CD4-positive, alpha-beta memory T cell (primary cell): ENCODE measurements around the gene CHL1. TPM values are rescaled to one million over a fixed set of nuclear protein-coding genes. Genes with fewer than 3 reads are reported as not detected.
"Not testable (repeated sequence)": the region's sequence is repeated elsewhere in the genome, so short reads cannot be mapped to it uniquely, and the experiment has no call there.

ENCODE experiments used
- CTCF ChIA-PET: fragments of 350-600 bp; sonication (Branson Sonifier 250); formaldehyde crosslinking; loops from one replicate; lab custom pipeline; 2021; ENCODE audit warnings: inconsistent platforms; ENCODE audit not compliant: partially characterized antibody; lab: Charles Lee
- POLR2A ChIA-PET: fragments of 350-600 bp; sonication (Branson Sonifier 250); formaldehyde crosslinking; loops from one replicate; lab custom pipeline; 2021; ENCODE audit not compliant: partially characterized antibody; lab: Charles Lee
- DNase-seq, 5 donors: peaks; one replicate each; pipeline versions ENCODE4 v3.0.0 to v3.0.0-alpha.2; 2020 to 2022; ENCODE audit warnings: mixed read lengths in 1 of 5
- H3K27ac ChIP-seq: one replicate; pipeline ENCODE4 v1.7.0; 2013; ENCODE audit warnings: low read depth, low read length
- H3K27me3 ChIP-seq: 2 replicates; pipeline ENCODE4 v1.7.0; 2013; ENCODE audit warnings: mild to moderate bottlenecking, low read length, moderate library complexity; ENCODE audit not compliant: insufficient read depth
- H3K36me3 ChIP-seq: 2 replicates; pipeline ENCODE4 v1.7.0; 2013; ENCODE audit warnings: mild to moderate bottlenecking, low read length, moderate library complexity; ENCODE audit not compliant: insufficient read depth
- H3K4me1 ChIP-seq: 2 replicates; pipeline ENCODE4 v1.7.0; 2013; ENCODE audit warnings: mild to moderate bottlenecking, low read length, moderate library complexity; ENCODE audit not compliant: insufficient read depth
- H3K4me3 ChIP-seq, 2 donors: one replicate each; pipeline ENCODE4 v1.7.0; 2013; ENCODE audit warnings: low read length in 2 of 2, mild to moderate bottlenecking in 1 of 2
- H3K9me3 ChIP-seq, 2 donors: one replicate each; pipeline ENCODE4 v1.7.0; 2013; ENCODE audit warnings: low read length in 2 of 2, control low read depth in 1 of 2; ENCODE audit not compliant: control insufficient read depth in 1 of 2
- H3K27ac Mint-ChIP-seq, 7 donors: one replicate each; pipeline ENCODE4 v1.8.0; 2020 to 2021; ENCODE audit warnings: mixed read lengths in 7 of 7, mild to moderate bottlenecking in 6 of 7, inconsistent platforms in 3 of 7, moderate library complexity in 3 of 7
- H3K27me3 Mint-ChIP-seq, 2 donors: one replicate each; pipeline ENCODE4 v1.8.0; 2020 to 2021; ENCODE audit warnings: mixed read lengths in 2 of 2
- H3K36me3 Mint-ChIP-seq, 2 donors: one replicate each; pipeline ENCODE4 v1.8.0; 2020 to 2021; ENCODE audit warnings: mixed read lengths in 2 of 2, inconsistent platforms in 1 of 2, mild to moderate bottlenecking in 1 of 2
- H3K4me1 Mint-ChIP-seq, 4 donors: one replicate each; pipeline ENCODE4 v1.8.0; 2020 to 2021; ENCODE audit warnings: mixed read lengths in 4 of 4, mild to moderate bottlenecking in 1 of 4
- H3K4me3 Mint-ChIP-seq, 8 donors: one replicate each; pipeline ENCODE4 v1.8.0; 2020 to 2021; ENCODE audit warnings: mixed read lengths in 8 of 8, mild to moderate bottlenecking in 7 of 8, moderate library complexity in 6 of 8, inconsistent platforms in 3 of 8
- H3K9me3 Mint-ChIP-seq, 8 donors: one replicate each; pipeline ENCODE4 v1.8.0; 2020 to 2021; ENCODE audit warnings: mixed read lengths in 8 of 8, mild to moderate bottlenecking in 5 of 8, inconsistent platforms in 3 of 8, moderate library complexity in 1 of 8
- intact Hi-C: fragments of 100-400 bp; cut with micrococcal nuclease; formaldehyde crosslinking; loops from one replicate; pipeline ENCODE4 v1.15.1; 2023
- polyA plus RNA-seq, 2 donors: library from polyadenylated mRNA; unstranded; fragments of 300-500 nt; fragmentation: Illumina TruSeq; gene quantifications; one replicate each; pipeline ENCODE4 v1.2.3, GENCODE V29; 2021
- total RNA-seq, 2 experiments: library from RNA; stranded (reverse); gene quantifications; one replicate each; pipeline ENCODE4 v1.2.3, GENCODE V29; 2021

CHL1 gene
- total and polyA plus RNA-seq, 4 experiments from 2014 or later: not detected

GRCh38 chr3:355622-356021 lies 159.1 kb downstream of the CHL1 start:
- peaks cover 0 to 4% of the 10 kb centered on the region in 2 donors for H3K27me3 Mint-ChIP-seq
- H3K4me3 Mint-ChIP-seq: no peak overlapping the region
- H3K9me3 Mint-ChIP-seq: peaks cover 0 to 4% (median 0%) of the 10 kb centered on the region in 8 donors
- no peak for DNase-seq
- no peaks in the 10 kb centered on the region for H3K36me3 Mint-ChIP-seq
- H3K9me3 ChIP-seq: no peaks in the 10 kb centered on the region
- ChIA-PET CTCF (interaction anchor here (0.6 kb wide), 1 partner anchor 120 kb away, joined by 3 read pairs; no protein-coding TSS in a partner anchor), POLR2A (no interaction called here)
- no peak overlapping the region for H3K27ac ChIP-seq
- intact Hi-C loops: no loop called here
- no peak overlapping the region for H3K4me3 ChIP-seq
- H3K27ac Mint-ChIP-seq: no peak overlapping the region
- H3K36me3 ChIP-seq: no peaks in the 10 kb centered on the region
- no peaks in the 10 kb centered on the region for H3K4me1 Mint-ChIP-seq
- H3K4me1 ChIP-seq: no peaks in the 10 kb centered on the region
- H3K27me3 ChIP-seq: no peaks in the 10 kb centered on the region

GRCh38 chr3:356952-357351 lies 160.4 kb downstream of the CHL1 start:
- ChIA-PET CTCF (no interaction called here), POLR2A (no interaction called here)
- no peaks in the 10 kb centered on the region for H3K36me3 ChIP-seq
- H3K4me1 Mint-ChIP-seq: no peaks in the 10 kb centered on the region
- H3K9me3 ChIP-seq: no peaks in the 10 kb centered on the region
- no peak for DNase-seq
- no peaks in the 10 kb centered on the region for H3K4me1 ChIP-seq
- no peak overlapping the region for H3K4me3 Mint-ChIP-seq
- H3K27me3 ChIP-seq: no peaks in the 10 kb centered on the region
- H3K27ac Mint-ChIP-seq: no peak overlapping the region
- H3K36me3 Mint-ChIP-seq: no peaks in the 10 kb centered on the region
- no peak overlapping the region for H3K4me3 ChIP-seq
- peaks cover 0 to 2% of the 10 kb centered on the region in 2 donors for H3K27me3 Mint-ChIP-seq
- intact Hi-C loops: no loop called here
- H3K27ac ChIP-seq: no peak overlapping the region
- peaks cover 0 to 6% (median 5%) of the 10 kb centered on the region in 8 donors for H3K9me3 Mint-ChIP-seq

DNA sequence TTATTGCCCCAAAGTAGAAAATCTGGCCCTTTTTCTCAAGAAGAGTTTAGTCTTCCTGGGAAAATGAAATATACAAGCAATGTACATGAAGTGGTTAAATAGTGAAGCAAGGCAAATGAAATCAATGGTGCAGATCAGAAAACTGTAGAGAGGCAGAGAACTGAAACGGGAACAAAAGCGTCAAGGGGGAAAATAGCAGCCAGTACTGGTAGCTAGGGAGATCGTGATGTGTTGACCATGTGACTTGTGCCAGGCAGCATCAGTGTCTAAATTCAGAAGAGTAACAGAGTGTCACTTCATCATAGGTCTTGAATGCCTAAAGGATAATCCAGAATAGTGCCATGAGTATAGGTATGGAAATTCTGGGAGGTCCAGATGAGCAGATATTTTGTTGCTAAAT lies 163.1 kb downstream of the CHL1 start:
- Histone ChIP-seq H3K27me3 (no peaks in the 10 kb centered on the region), H3K27ac (no peak overlapping the region), H3K9me3 (no peaks in the 10 kb centered on the region), H3K4me3 (no peak overlapping the region), H3K36me3 (no peaks in the 10 kb centered on the region), H3K4me1 (no peaks in the 10 kb centered on the region)
- H3K36me3 Mint-ChIP-seq: no peaks in the 10 kb centered on the region
- H3K27me3 Mint-ChIP-seq: peaks cover 0 to 2% of the 10 kb centered on the region in 2 donors
- no peak overlapping the region for H3K4me3 Mint-ChIP-seq
- no peak for DNase-seq
- no peak overlapping the region for H3K27ac Mint-ChIP-seq
- peaks cover 0 to 18% (median 5%) of the 10 kb centered on the region in 8 donors for H3K9me3 Mint-ChIP-seq
- intact Hi-C loops: no loop called here
- POLR2A ChIA-PET: no interaction called here
- CTCF ChIA-PET: no interaction called here
- H3K4me1 Mint-ChIP-seq: no peaks in the 10 kb centered on the region

DNA sequence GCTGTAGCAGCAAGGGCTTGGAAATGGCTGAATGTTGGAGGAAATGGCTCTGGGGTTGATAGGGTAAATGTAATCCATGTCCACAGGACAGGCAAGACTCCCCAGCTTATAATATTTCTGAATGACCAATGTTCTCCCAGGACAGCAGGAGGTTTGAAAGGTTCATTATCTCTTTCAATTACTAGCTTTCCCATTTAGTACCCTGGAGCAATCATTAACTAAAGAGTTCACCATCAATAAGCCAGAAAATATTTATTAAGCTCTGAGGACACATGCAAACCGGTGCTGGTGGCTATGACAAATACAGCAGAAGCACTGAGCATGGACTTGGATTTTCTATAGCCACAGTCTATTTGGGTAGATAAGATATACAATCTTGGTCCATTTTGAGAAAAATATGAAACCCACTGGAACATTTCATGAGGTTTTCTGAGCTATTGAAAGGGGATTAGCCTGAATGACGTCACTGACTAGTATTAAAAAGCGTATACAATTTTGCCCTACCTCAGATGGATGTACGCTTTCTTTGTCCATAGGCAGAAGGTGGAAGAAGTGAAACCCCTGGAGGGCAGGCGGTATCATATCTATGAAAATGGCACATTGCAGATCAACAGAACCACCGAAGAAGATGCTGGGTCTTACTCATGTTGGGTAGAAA lies 166.2 kb downstream of the CHL1 start:
- H3K36me3 Mint-ChIP-seq: no peaks in the 10 kb centered on the region
- CTCF ChIA-PET: interaction anchor here (1.3 to 1.5 kb wide), 3 partner anchors 9 to 12 kb away, joined by 3 to 4 read pairs (median 4); no protein-coding TSS in a partner anchor
- H3K36me3 ChIP-seq: no peaks in the 10 kb centered on the region
- H3K27me3 ChIP-seq: no peaks in the 10 kb centered on the region
- H3K4me3 ChIP-seq: no peak overlapping the region
- H3K27me3 Mint-ChIP-seq: peaks cover 0 to 2% of the 10 kb centered on the region in 2 donors
- H3K4me1 ChIP-seq: no peaks in the 10 kb centered on the region
- POLR2A ChIA-PET: no interaction called here
- DNase-seq: no peak
- no peak overlapping the region for H3K27ac ChIP-seq
- H3K9me3 ChIP-seq: no peaks in the 10 kb centered on the region
- no peaks in the 10 kb centered on the region for H3K4me1 Mint-ChIP-seq
- peaks cover 2 to 28% (median 8%) of the 10 kb centered on the region in 8 donors for H3K9me3 Mint-ChIP-seq
- intact Hi-C loops: no loop called here
- no peak overlapping the region for H3K27ac Mint-ChIP-seq
- H3K4me3 Mint-ChIP-seq: no peak overlapping the region

- no peak for DNase-seq
- no peaks in the 10 kb centered on the region for H3K27me3 ChIP-seq
- Mint-ChIP-seq H3K36me3 (no peaks in the 10 kb centered on the region), H3K9me3 (peaks cover 4 to 38% (median 15%) of the 10 kb centered on the region in 8 donors), H3K27me3 (peaks cover 0 to 2% of the 10 kb centered on the region in 2 donors), H3K27ac (no peak overlapping the region), H3K4me1 (no peaks in the 10 kb centered on the region), H3K4me3 (no peak overlapping the region)
- POLR2A ChIA-PET: no interaction called here
- intact Hi-C loops: no loop called here
- no peaks in the 10 kb centered on the region for H3K36me3 ChIP-seq
- H3K9me3 ChIP-seq: no peaks in the 10 kb centered on the region
- CTCF ChIA-PET: interaction anchor here (1.5 kb wide), 1 partner anchor 13 kb away, joined by 3 read pairs; no protein-coding TSS in a partner anchor
- no peak overlapping the region for H3K27ac ChIP-seq
- H3K4me3 ChIP-seq: no peak overlapping the region
- H3K4me1 ChIP-seq: no peaks in the 10 kb centered on the region
These were observed 167.7 kb downstream of the CHL1 start for GRCh38 chr3:364287-364686.

DNA sequence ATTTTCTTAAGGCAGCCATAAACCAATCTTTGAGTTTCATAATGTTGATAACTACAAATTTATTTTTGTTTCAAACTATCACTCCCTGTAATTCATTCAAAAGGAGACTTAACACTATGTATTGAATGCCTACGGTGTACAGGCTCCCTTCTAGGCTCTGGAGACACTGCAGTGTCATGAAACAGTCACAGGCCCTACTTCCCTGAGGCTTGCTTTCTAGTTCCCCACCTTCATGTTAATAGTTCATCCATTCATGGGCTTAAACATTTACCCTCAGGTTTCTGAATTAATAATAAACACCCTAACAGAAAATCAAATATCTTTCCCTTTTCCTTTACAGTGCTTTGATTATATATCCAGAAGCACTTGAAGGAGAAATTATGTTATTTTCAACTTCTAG lies 168.7 kb downstream of the CHL1 start:
- DNase-seq: no peak
- Mint-ChIP-seq H3K36me3 (no peaks in the 10 kb centered on the region), H3K4me1 (no peaks in the 10 kb centered on the region), H3K4me3 (no peak overlapping the region), H3K27ac (no peak overlapping the region), H3K27me3 (peaks cover 0 to 2% of the 10 kb centered on the region in 2 donors), H3K9me3 (peaks cover 4 to 47% (median 19%) of the 10 kb centered on the region in 8 donors)
- no peaks in the 10 kb centered on the region for H3K36me3 ChIP-seq
- H3K4me1 ChIP-seq: no peaks in the 10 kb centered on the region
- ChIA-PET CTCF (no interaction called here), POLR2A (no interaction called here)
- intact Hi-C loops: no loop called here
- no peaks in the 10 kb centered on the region for H3K27me3 ChIP-seq
- no peak overlapping the region for H3K27ac ChIP-seq
- no peaks in the 10 kb centered on the region for H3K9me3 ChIP-seq
- no peak overlapping the region for H3K4me3 ChIP-seq

DNA sequence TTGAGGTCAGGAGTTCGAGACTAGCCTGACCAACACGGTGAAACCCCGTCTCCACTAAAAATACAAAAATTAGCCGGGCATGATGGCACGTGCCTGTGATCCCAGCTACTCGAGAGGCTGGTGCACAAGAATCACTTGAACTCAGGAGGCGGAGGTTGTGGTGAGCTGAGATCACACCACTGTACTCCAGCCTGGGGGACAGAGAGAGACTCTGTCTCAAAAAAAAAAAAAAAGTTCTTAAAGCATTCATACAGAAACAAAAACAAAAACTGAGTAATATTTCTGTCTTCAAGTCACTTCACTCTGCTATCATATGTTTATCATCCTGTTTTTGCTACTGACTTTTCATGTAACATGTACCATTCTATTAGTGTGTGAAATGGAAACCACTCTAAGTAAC lies 169.7 kb downstream of the CHL1 start:
- H3K4me3 ChIP-seq, H3K4me1 Mint-ChIP-seq, H3K4me3 Mint-ChIP-seq, H3K4me1 ChIP-seq, H3K27ac ChIP-seq, H3K27me3 ChIP-seq, CTCF ChIA-PET, intact Hi-C loops, H3K9me3 ChIP-seq, H3K36me3 ChIP-seq, POLR2A ChIA-PET, H3K36me3 Mint-ChIP-seq, DNase-seq, H3K27me3 Mint-ChIP-seq, H3K27ac Mint-ChIP-seq: not testable (repeated sequence)
- H3K9me3 Mint-ChIP-seq: peaks cover 6 to 53% (median 20%) of the 10 kb centered on the region in 8 donors
